ENCODE measurements around the gene POGZ. TPM values are rescaled to one million over a fixed set of nuclear protein-coding genes. Genes with fewer than 3 reads are reported as not detected.
A peak's percentile ranks its signal among the peaks of the same experiment; 100 is the strongest.

The POGZ gene
- total RNA-seq, 1 experiment from 2014 or later, result 102 TPM

GRCh38 chr1:151447696-151448095 is 11.6 kb downstream of the POGZ start:
- no peak overlapping the region for H4K5ac ChIP-seq (ENCODE audit: insufficient read length, low read depth, low read length)
- H3K27ac Mint-ChIP-seq, result peak overlapping the region in 2 of 3 experiments; percentile 27 to 32; a peak in 1 of 7 replicates
- no peak overlapping the region for H2BK5ac ChIP-seq (ENCODE audit: insufficient read length, low read length)
- no peak overlapping the region for H4K91ac ChIP-seq (ENCODE audit: insufficient read length, low read depth, low read length)
- H3K4me1 Mint-ChIP-seq, result peaks cover 7 to 16% of the 10 kb centered on the region in 2 experiments
- H3K18ac ChIP-seq (ENCODE audit: insufficient read length, low read depth, low read length), result no peak overlapping the region
- TF ChIP-seq CTCF (conservative IDR thresholded peaks at IDR 0.05), result no peak
- no peaks in the 10 kb centered on the region for H3K9me3 Mint-ChIP-seq
- H2BK20ac ChIP-seq (ENCODE audit: low read depth, low read length, poor library complexity, severe bottlenecking), result no peak overlapping the region
- H3K79me2 ChIP-seq (ENCODE audit: insufficient read depth, low read length), result peaks cover 46% of the 10 kb centered on the region; the same call in 1 of the 2 replicates
- H3K27me3 ChIP-seq (ENCODE audit: insufficient read depth, low read length), result no peaks in the 10 kb centered on the region
- H3K79me1 ChIP-seq (ENCODE audit: insufficient read depth, low read depth, low read length, poor library complexity, severe bottlenecking), result peaks cover 8% of the 10 kb centered on the region
- no peak overlapping the region for H3K14ac ChIP-seq (ENCODE audit: insufficient read depth, low read length)
- H2BK120ac ChIP-seq (ENCODE audit: low read depth, low read length, poor library complexity, severe bottlenecking), result no peak overlapping the region
- H3K9ac ChIP-seq (ENCODE audit: extremely low read depth, insufficient read length, low read length), result no peak overlapping the region
- H3K56ac ChIP-seq (ENCODE audit: insufficient read length, low read depth, low read length), result no peak overlapping the region
- DNase-seq, result no peak
- no CpG with 5 or more reads among the region's 2 CpGs for WGBS (ENCODE audit: extremely low coverage, insufficient read length, low lambda C conversion rate)
- H2BK12ac ChIP-seq (ENCODE audit: insufficient read length, low read depth, low read length), result no peak overlapping the region
- no peaks in the 10 kb centered on the region for H4K20me1 ChIP-seq (ENCODE audit: control insufficient read depth, insufficient read depth, insufficient read length)
- no peak overlapping the region for H2AK5ac ChIP-seq (ENCODE audit: insufficient read length, low read length)
- H4K8ac ChIP-seq (replicated peaks; ENCODE audit: insufficient read length, low read depth, low read length), result no peak overlapping the region
- H3K27me3 Mint-ChIP-seq (ENCODE audit: low read depth), result no peaks in the 10 kb centered on the region
- no peaks in the 10 kb centered on the region for H3K9me3 ChIP-seq (ENCODE audit: control insufficient read depth, low read depth, low read length)
- H2BK15ac ChIP-seq (ENCODE audit: low read depth, low read length), result no peak overlapping the region
- no peak overlapping the region for H2AFZ ChIP-seq (ENCODE audit: low read length)
- no peak overlapping the region for H3K23ac ChIP-seq (ENCODE audit: insufficient read length, low read depth, low read length)
- peaks cover 0 to 10% (median 5%) of the 10 kb centered on the region in 3 experiments; a peak in 4 of 7 replicates for H3K36me3 Mint-ChIP-seq (ENCODE audit: insufficient read depth in 1 of 3, low read depth in 3 of 3)
- no peak overlapping the region for H3K4me2 ChIP-seq (ENCODE audit: insufficient read depth, insufficient read length, low read length)
- no peak overlapping the region for H3K4me3 Mint-ChIP-seq
- H3T11ph ChIP-seq (ENCODE audit: low read length), result no peak overlapping the region
- H3K4me1 ChIP-seq (ENCODE audit: insufficient read depth, low read length), result no peaks in the 10 kb centered on the region
- H3K23me2 ChIP-seq (ENCODE audit: insufficient read length, low read depth, low read length, poor library complexity, severe bottlenecking), result no peaks in the 10 kb centered on the region
- no peak overlapping the region for H3K27ac ChIP-seq (ENCODE audit: insufficient read length, low read depth, low read length)
- no peak overlapping the region for H3K4ac ChIP-seq (ENCODE audit: low read depth, low read length)

All from H9 (cell line).